ENCODE data around the gene ASPHD2. TPM values are rescaled to one million over a fixed set of nuclear protein-coding genes. Genes with fewer than 3 reads are reported as not detected.

The ASPHD2 gene
- total RNA-seq, 4 donors from 2014 or later, result 18.8 to 31.4 (median 22.2) TPM

GRCh38 chr22:26477341-26477731 lies 48.3 kb downstream of the ASPHD2 start:
- H3K4me3 ChIP-seq (ENCODE audit: low read depth, poor library complexity, severe bottlenecking), result no peak overlapping the region
- TF ChIP-seq POLR2A (IDR thresholded peaks at IDR 0.05) (no peak), CTCF (IDR thresholded peaks at IDR 0.05) (no peak)
- intact Hi-C loops (cut with DNase I; ENCODE audit: low total_unique reads), result no loop called here
- no peak for DNase-seq (ENCODE audit: low spot score in 2 of 2)
- WGBS, 2 donors, result 40 to 61% methylated on average over 4 of the region's 4 CpGs

- WGBS, 2 donors, result 33 to 34% methylated on average over 12 of the region's 12 CpGs
- TF ChIP-seq CTCF (IDR thresholded peaks at IDR 0.05), result no peak
- TF ChIP-seq POLR2A (IDR thresholded peaks at IDR 0.05), result no peak
- no peak overlapping the region for H3K4me3 ChIP-seq (ENCODE audit: low read depth, poor library complexity, severe bottlenecking)
- intact Hi-C loops (cut with DNase I; ENCODE audit: low total_unique reads), result no loop called here
- DNase-seq (ENCODE audit: low spot score in 2 of 2), result no peak
Measured at GRCh38 chr22:26479043-26479791, 50.2 kb downstream of the ASPHD2 start.

- TF ChIP-seq POLR2A (IDR thresholded peaks at IDR 0.05) (no peak), CTCF (IDR thresholded peaks at IDR 0.05) (no peak)
- no peak for DNase-seq (ENCODE audit: low spot score in 2 of 2)
- WGBS, 2 donors, result 49 to 56% methylated on average over 12 of the region's 12 CpGs
- H3K4me3 ChIP-seq (ENCODE audit: low read depth, poor library complexity, severe bottlenecking), result no peak overlapping the region
- intact Hi-C loops (cut with DNase I; ENCODE audit: low total_unique reads), result no loop called here
Measured at GRCh38 chr22:26479792-26480610, 50.9 kb downstream of the ASPHD2 start.

- TF ChIP-seq CTCF (IDR thresholded peaks at IDR 0.05) (no peak), POLR2A (IDR thresholded peaks at IDR 0.05) (no peak)
- intact Hi-C loops (cut with DNase I; ENCODE audit: low total_unique reads), result no loop called here
- H3K4me3 ChIP-seq (ENCODE audit: low read depth, poor library complexity, severe bottlenecking), result no peak overlapping the region
- 69 to 86% methylated on average over 2 of the region's 2 CpGs for WGBS, 2 donors
- no peak for DNase-seq (ENCODE audit: low spot score in 2 of 2)
Measured at GRCh38 chr22:26480611-26480932, 51.5 kb downstream of the ASPHD2 start.

GRCh38 chr22:26481112-26481693 lies 52.1 kb downstream of the ASPHD2 start:
- no peak for DNase-seq (ENCODE audit: low spot score in 2 of 2)
- 39 to 54% methylated on average over 6 of the region's 6 CpGs for WGBS, 2 donors
- TF ChIP-seq POLR2A (IDR thresholded peaks at IDR 0.05) (no peak), CTCF (IDR thresholded peaks at IDR 0.05) (no peak)
- intact Hi-C loops (cut with DNase I; ENCODE audit: low total_unique reads), result no loop called here
- H3K4me3 ChIP-seq (ENCODE audit: low read depth, poor library complexity, severe bottlenecking), result no peak overlapping the region

Data from lower leg skin (tissue), 4 donors.